IPS-NIHi7 (cell line): ENCODE results near the gene CLEC16A.
"Not testable (repeated sequence)": the region's sequence is repeated elsewhere in the genome, so short reads cannot be mapped to it uniquely, and the experiment has no call there.

Experiments
- DNase-seq: peaks from one replicate; pipeline ENCODE4 v3.0.0; 2012; ENCODE audit warnings: mixed read lengths; ENCODE audit errors: extremely low spot score

CLEC16A gene

GRCh38 chr16:10944249-10945064 is at the start of gene CLEC16A:
Gene CLEC16A (plus strand): TSS chr16:10944564. CDS start chr16:10944718, 154 bp downstream.
- DNase-seq, result peak; percentile 93

GRCh38 chr16:10895053-10895946 is 49.1 kb upstream of the CLEC16A start:
- DNase-seq, result peak; percentile 95

- no peak for DNase-seq
These were observed 48.2 kb upstream of the CLEC16A start for GRCh38 chr16:10896165-10896564.

GRCh38 chr16:10896723-10897122 is 47.6 kb upstream of the CLEC16A start:
- no peak for DNase-seq

- no peak for DNase-seq
These were observed 47.2 kb upstream of the CLEC16A start for GRCh38 chr16:10897134-10897533.

GRCh38 chr16:10902999-10903398 is 41.4 kb upstream of the CLEC16A start:
- no peak for DNase-seq

- no peak for DNase-seq
These were observed 37.9 kb upstream of the CLEC16A start for GRCh38 chr16:10906482-10906881.

GRCh38 chr16:10906914-10907756 is 37.2 kb upstream of the CLEC16A start:
- no peak for DNase-seq

GRCh38 chr16:10907757-10908045 is 36.7 kb upstream of the CLEC16A start:
- no peak for DNase-seq

GRCh38 chr16:10911267-10911666 is 33.1 kb upstream of the CLEC16A start:
- DNase-seq, result no peak

GRCh38 chr16:10916534-10916933 is 27.8 kb upstream of the CLEC16A start:
- no peak for DNase-seq

GRCh38 chr16:10918294-10919002 is 25.9 kb upstream of the CLEC16A start:
- peak; percentile 95 for DNase-seq

- DNase-seq, result no peak
These were observed 25.4 kb upstream of the CLEC16A start for GRCh38 chr16:10919003-10919351.

- DNase-seq, result no peak
These were observed 23.5 kb upstream of the CLEC16A start for GRCh38 chr16:10920726-10921427.

GRCh38 chr16:10921536-10922327 is 22.6 kb upstream of the CLEC16A start:
- no peak for DNase-seq

GRCh38 chr16:10922328-10923145 is 21.8 kb upstream of the CLEC16A start:
- no peak for DNase-seq

GRCh38 chr16:10923146-10923649 is 21.2 kb upstream of the CLEC16A start:
- no peak for DNase-seq

GRCh38 chr16:10923650-10924214 is 20.6 kb upstream of the CLEC16A start:
- no peak for DNase-seq

- DNase-seq, result not testable (repeated sequence)
These were observed 19.1 kb upstream of the CLEC16A start for GRCh38 chr16:10925285-10925684.
